HG03064 (cell line): Measurements from ENCODE around the gene METTL6.
A peak's percentile ranks its signal among the peaks of the same experiment; 100 is the strongest.
"Not testable (repeated sequence)": the region's sequence is repeated elsewhere in the genome, so short reads cannot be mapped to it uniquely, and the experiment has no call there.

Source experiments
- ATAC-seq: cut with Tn5 transposase; IDR thresholded peaks from one replicate; pipeline ENCODE4 v1.9.1; 2021; ENCODE audit warnings: low read depth; ENCODE audit not compliant: unreplicated experiment

The METTL6 gene

GRCh38 chr3:15377961-15378791 lies 49.2 kb downstream of the METTL6 start:
- peak; percentile 93 for ATAC-seq

GRCh38 chr3:15375461-15376000 lies 51.8 kb downstream of the METTL6 start:
- no peak for ATAC-seq

GRCh38 chr3:15372918-15373317 lies 54.4 kb downstream of the METTL6 start:
- no peak for ATAC-seq

GRCh38 chr3:15368561-15369135 lies 58.7 kb downstream of the METTL6 start:
- ATAC-seq, result no peak

GRCh38 chr3:15367059-15367458 lies 60.3 kb downstream of the METTL6 start:
- no peak for ATAC-seq

GRCh38 chr3:15364078-15364477 lies 63.3 kb downstream of the METTL6 start:
- ATAC-seq, result not testable (repeated sequence)

GRCh38 chr3:15361494-15362214 lies 65.7 kb downstream of the METTL6 start:
- peak; percentile 70 for ATAC-seq

- ATAC-seq, result peak; percentile 1
These were observed 66.4 kb downstream of the METTL6 start for GRCh38 chr3:15360788-15361493.
